Ectodermal cell (in vitro differentiated cells): ENCODE measurements around the gene RIN3.

Experiments used
- H3K27ac ChIP-seq: 2 replicates; pipeline ENCODE4 v1.7.0; 2013; ENCODE audit warnings: mild to moderate bottlenecking, low read depth, low read length; ENCODE audit not compliant: insufficient read depth, poor library complexity, severe bottlenecking
- H3K27me3 ChIP-seq: 2 replicates; pipeline ENCODE4 v1.7.0; 2013; ENCODE audit warnings: mild to moderate bottlenecking, low read length; ENCODE audit not compliant: insufficient read depth, control insufficient read depth, poor library complexity, severe bottlenecking
- H3K36me3 ChIP-seq: one replicate; pipeline ENCODE4 v1.7.0; 2013; ENCODE audit warnings: low read length; ENCODE audit not compliant: control insufficient read depth, insufficient read depth
- H3K4me1 ChIP-seq: one replicate; pipeline ENCODE4 v1.7.0; 2013; ENCODE audit warnings: low read length; ENCODE audit not compliant: control insufficient read depth, insufficient read depth
- H3K4me3 ChIP-seq: 2 replicates; pipeline ENCODE4 v1.7.0; 2013; ENCODE audit warnings: low read depth, low read length, control low read depth; ENCODE audit not compliant: insufficient read depth
- H3K9me3 ChIP-seq: 2 replicates; pipeline ENCODE4 v1.7.0; 2013; ENCODE audit warnings: mild to moderate bottlenecking, low read length, moderate library complexity; ENCODE audit not compliant: control insufficient read depth
- WGBS, 2 experiments: methylation state at CpG; one replicate each; pipeline ENCODE4 v1.1.7; 2013; ENCODE audit warnings: missing lambda C conversion rate in 2 of 2; 5-methylcytosine and 5-hydroxymethylcytosine counted together

RIN3 gene

DNA sequence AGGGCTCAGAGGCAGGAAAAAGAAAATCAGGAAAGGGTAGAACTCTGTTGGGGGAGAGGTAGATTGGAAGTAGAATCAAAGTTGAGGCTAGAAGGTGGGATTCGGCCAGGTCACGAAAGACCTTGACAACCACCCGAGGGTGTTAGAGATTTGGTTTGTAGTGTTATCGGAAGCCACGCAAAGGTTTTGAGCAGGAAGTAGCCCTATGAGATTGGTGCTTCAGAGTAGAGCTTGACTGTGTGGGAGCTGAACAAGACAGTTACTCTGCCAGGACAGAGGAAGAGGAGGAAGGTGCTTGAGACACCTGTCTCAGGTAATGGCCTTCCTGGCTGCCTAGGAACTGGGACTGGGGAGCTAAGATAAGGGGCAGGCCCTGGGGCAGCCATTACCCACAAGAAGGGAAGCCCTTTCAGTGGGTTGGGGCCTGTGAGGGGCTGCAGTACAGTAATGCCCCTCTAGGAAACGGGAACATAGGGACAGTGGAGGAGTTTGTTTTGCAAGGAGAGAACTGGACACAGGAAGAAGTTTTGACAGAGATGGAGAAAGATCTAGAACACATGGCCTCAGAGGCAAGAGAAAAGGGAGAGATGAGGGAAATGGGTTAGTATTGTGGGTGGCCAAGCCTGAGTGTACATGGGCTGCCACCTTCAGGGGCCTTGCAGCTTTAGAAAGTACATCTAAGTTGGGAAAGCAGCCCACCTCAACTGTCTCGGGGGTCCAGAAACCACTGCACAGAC is 73.5 kb downstream of the RIN3 start:
- H3K27me3 ChIP-seq: no peaks in the 10 kb centered on the region
- H3K9me3 ChIP-seq: no peaks in the 10 kb centered on the region
- WGBS, 2 experiments: 95 to 97% methylated on average over 7 of the region's 7 CpGs
- H3K4me1 ChIP-seq: no peaks in the 10 kb centered on the region
- H3K4me3 ChIP-seq: no peak overlapping the region
- no peaks in the 10 kb centered on the region for H3K36me3 ChIP-seq
- H3K27ac ChIP-seq: no peak overlapping the region

DNA sequence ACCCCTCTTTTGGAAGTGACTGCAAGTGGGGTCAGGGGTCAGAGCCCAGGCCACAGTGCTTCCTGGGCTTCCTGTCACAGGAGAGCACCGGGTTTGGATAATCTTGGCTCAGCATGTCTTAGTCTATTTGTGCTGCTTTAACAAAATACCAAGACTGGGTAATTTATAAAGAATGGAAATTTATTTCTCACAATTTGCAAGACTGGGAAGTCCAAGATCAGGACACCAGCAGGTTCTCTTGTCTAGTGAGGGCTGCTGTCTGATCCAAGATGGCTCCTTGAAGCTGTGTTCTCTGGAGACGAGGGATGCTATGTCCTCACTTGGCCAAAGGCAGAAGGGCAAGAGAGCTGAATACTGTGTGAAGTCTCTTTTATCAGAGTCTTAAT is 74.1 kb downstream of the RIN3 start:
- no peak overlapping the region for H3K27ac ChIP-seq
- H3K36me3 ChIP-seq: no peaks in the 10 kb centered on the region
- no peaks in the 10 kb centered on the region for H3K27me3 ChIP-seq
- no peak overlapping the region for H3K4me3 ChIP-seq
- 84 to 93% methylated on average over 2 of the region's 2 CpGs for whole genome bisulfite sequencing, 2 experiments
- H3K4me1 ChIP-seq: no peaks in the 10 kb centered on the region
- H3K9me3 ChIP-seq: no peaks in the 10 kb centered on the region

DNA sequence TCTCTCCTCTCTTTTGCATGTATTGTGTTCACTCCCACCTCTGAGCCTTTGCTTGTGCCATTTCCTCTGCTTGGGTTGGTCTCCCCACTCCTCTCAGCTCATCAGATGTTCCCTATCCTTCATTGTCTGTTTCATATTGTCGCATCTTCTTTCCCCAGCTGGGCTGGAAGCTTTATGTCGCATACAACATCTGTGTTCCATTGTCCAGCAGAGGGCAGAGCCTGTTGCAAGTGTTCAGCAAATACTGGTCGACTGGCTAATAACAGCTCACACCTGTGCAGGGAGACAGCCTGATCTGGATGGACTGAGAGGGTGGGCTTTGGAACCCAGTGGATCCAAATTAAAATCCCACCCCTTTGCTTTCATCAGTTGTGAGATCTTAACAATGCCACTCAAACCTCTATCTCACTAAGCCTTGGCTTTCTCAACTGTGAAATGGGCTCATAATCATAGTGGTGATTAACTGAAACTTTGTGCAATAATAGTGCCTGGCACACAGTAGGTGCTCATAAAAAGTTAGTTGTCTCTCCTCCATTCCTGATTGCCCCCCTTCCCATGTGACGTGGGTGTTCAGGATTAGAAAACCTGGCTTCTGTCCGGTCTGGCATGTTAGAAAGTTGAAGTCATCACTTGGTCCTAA is 75.8 kb downstream of the RIN3 start:
- 89 to 90% methylated on average over 5 of the region's 5 CpGs for WGBS, 2 experiments
- no peaks in the 10 kb centered on the region for H3K36me3 ChIP-seq
- H3K27ac ChIP-seq: no peak overlapping the region
- no peaks in the 10 kb centered on the region for H3K4me1 ChIP-seq
- no peaks in the 10 kb centered on the region for H3K9me3 ChIP-seq
- H3K27me3 ChIP-seq: no peaks in the 10 kb centered on the region
- no peak overlapping the region for H3K4me3 ChIP-seq

DNA sequence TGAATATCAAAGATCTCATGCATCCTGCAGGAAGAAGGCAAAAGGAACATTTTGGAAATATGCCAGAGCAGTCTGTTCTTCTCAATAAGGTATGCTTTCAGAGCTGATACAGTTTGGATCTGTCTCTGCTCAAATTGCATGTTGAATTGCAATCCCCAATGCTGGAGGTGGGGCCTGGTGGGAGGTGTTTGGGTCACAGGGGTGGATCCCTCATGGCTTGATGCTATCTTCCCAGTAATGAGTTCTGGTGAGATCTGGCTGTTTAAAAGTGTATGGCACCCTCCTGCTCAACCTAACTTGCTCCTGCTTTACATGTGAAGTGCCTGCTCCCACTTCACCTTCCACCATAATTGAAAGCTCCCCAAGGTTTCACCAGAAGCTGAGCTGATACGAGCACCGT is 76.6 kb downstream of the RIN3 start:
- Histone ChIP-seq H3K4me1 (no peaks in the 10 kb centered on the region), H3K4me3 (no peak overlapping the region), H3K36me3 (no peaks in the 10 kb centered on the region), H3K27me3 (no peaks in the 10 kb centered on the region), H3K9me3 (no peaks in the 10 kb centered on the region), H3K27ac (no peak overlapping the region)
- 82 to 91% methylated on average over 2 of the region's 2 CpGs for WGBS, 2 experiments

DNA sequence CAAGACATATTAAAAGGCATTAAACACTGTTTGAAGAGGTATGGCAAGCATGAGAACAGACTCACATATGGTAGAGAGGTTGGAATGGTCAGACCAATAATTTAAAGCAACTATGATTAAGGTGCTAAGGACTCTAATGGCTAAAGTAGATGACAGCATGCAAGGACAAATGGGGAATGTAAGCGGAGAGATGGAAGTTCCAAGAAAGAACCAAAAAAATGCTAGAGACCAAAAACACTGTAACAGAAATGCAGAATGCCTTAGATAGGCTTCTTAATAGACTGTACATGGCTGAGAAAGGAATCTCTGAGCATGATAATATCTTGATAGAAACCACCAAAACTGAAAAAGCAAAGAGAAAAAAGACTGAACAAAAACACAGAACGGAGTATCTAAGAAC is 77.4 kb downstream of the RIN3 start:
- Histone ChIP-seq H3K36me3 (no peaks in the 10 kb centered on the region), H3K9me3 (no peaks in the 10 kb centered on the region), H3K4me3 (no peak overlapping the region), H3K27me3 (no peaks in the 10 kb centered on the region), H3K4me1 (no peaks in the 10 kb centered on the region), H3K27ac (no peak overlapping the region)
- WGBS, 2 experiments: 28 to 31% methylated on average over 2 of the region's 2 CpGs

DNA sequence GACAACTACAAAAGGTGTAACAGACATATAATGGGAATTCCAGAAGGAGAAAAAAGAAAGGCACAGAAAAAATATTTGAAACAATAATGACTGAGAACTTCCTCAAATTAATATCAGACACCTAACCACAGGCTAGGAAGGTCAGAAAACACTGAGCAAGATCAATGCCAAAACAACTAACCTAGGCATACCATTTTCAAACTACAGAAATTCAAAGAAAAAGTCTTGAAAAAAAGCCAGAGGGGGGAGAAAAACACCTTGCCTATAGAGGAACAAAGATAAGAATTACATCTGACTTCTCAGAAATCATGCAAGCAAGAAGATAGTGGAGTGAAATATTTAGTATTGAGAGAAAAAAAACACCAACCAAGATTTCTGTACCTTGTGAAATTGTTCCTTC is 77.8 kb downstream of the RIN3 start:
- no peaks in the 10 kb centered on the region for H3K27me3 ChIP-seq
- H3K27ac ChIP-seq: no peak overlapping the region
- H3K9me3 ChIP-seq: no peaks in the 10 kb centered on the region
- no peak overlapping the region for H3K4me3 ChIP-seq
- H3K36me3 ChIP-seq: no peaks in the 10 kb centered on the region
- no peaks in the 10 kb centered on the region for H3K4me1 ChIP-seq

DNA sequence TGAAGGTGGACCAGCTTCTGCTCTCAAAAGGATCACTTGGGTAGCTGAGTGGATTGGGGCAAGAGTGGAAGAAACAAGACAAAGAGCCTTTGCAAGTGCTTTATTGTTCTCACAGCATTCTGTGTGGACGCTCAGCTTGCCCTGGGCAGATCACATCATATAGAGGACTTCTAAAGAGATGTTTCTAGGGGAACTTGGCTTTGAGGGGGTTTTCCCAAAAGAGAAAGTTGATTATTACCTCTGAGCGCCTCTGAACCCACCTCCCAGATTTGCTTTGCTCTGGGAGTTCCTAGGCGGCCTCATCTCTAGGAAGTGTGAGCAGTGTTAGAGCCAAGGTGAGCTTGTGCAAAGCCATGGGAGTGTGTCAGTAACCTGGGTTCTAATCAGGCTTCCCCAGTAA is 81.7 kb downstream of the RIN3 start:
- Histone ChIP-seq H3K27me3 (no peaks in the 10 kb centered on the region), H3K9me3 (no peaks in the 10 kb centered on the region), H3K36me3 (no peaks in the 10 kb centered on the region), H3K27ac (no peak overlapping the region), H3K4me3 (no peak overlapping the region), H3K4me1 (no peaks in the 10 kb centered on the region)
- WGBS, 2 experiments: 91 to 93% methylated on average over 3 of the region's 3 CpGs

DNA sequence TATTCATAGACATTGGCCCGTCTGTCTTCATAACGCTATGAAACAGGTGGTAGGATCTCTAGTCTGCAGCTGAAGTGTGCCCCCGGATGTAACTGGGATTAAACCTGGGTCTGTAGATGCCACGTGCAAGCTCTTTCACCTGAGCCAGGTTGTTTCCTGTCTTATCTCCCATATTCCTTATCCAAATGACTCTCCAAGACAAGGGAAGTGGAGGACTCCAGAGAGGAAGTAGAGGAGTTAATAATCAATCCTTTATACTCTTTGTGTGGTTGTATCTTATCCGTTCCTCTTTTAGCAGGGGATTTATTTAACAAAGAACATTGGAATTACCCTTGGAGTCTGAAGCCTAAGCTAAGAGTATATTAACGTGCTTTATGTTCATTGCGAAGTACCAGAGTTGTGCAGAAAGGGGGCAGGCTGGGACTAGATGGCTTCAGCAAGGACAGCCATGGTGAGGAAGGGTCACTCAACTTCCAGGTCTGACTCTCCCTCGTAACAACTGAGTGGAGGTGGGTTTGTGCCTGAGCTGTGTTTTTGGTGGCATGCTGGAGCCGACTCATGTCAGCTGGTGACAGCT is 82.8 kb downstream of the RIN3 start:
- H3K4me1 ChIP-seq: no peaks in the 10 kb centered on the region
- H3K27ac ChIP-seq: no peak overlapping the region
- 86 to 88% methylated on average over 9 of the region's 9 CpGs for WGBS, 2 experiments
- no peak overlapping the region for H3K4me3 ChIP-seq
- H3K27me3 ChIP-seq: no peaks in the 10 kb centered on the region
- no peaks in the 10 kb centered on the region for H3K9me3 ChIP-seq
- H3K36me3 ChIP-seq: no peaks in the 10 kb centered on the region

DNA sequence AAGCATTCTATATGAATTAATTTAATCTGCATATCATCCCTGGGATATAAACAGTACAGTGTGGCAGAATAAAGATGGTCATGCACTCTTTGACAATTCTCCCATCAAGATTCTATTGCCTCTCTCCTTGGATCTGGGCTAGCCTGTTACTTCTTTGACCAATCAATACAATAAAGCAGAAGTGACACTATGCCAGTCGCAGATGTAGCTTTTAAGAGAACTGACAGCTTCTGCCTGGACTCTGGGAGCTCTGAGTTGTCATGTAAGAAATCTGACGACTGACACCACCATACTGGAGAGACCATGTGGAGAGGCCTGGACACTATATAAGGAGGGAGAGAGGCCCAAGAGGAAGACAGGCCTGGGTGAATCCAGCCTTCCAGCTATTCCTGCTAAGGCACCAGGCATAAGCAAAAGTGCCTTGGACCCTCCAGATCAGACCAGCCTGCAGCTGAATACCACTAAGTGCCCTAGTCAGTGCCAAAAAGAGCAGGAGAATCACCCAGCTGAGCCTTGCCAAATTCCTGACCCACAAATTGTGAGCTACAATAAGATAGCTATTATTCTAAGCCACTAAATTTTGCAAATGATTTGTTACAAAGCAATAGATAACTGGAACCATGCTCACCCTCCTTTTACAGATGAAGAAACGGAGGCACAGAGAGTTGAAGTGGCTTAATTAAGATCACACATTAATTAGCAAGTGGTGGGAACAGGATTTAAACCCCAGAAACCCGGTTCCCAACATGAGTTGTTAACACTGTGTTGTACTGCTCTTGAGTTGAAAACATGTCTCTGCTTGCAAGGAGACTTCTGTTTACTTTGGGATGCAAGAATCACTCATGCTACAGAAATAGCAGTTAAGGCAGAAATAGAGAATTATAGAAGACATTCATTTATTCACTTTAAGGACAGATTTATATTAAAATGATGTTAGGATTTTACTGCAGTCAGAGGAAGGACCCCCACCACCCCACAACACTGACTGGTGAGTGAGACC is 84.6 kb downstream of the RIN3 start:
- no peaks in the 10 kb centered on the region for H3K27me3 ChIP-seq
- WGBS, 2 experiments: 90 to 95% methylated on average over 4 of the region's 4 CpGs
- H3K27ac ChIP-seq: no peak overlapping the region

DNA sequence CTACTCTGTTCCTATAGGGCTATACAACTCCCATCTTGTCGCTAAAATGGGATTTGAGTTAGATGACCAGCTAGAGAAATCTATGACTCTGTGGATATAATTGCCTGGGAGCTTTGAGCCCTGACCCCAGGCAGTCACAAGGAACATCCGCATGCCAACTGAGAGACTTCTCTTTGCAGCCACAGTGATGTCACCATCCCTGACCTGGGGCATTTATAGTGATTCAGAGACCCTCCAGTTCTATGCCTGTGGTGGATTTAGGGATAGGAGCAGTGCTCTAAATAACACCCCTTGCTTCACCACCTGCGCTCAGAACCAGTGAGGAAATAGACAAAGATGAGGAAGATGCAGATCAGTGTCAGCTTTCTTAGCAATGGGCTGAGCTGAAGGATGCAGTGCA is 86.2 kb downstream of the RIN3 start:
- 95 to 98% methylated on average over 3 of the region's 3 CpGs for WGBS, 2 experiments

More for the DNA sequence above, 84.6 kb downstream of the RIN3 start:
- no peak overlapping the region for H3K4me3 ChIP-seq
- no peaks in the 10 kb centered on the region for H3K9me3 ChIP-seq
- H3K4me1 ChIP-seq: peaks cover 4% of the 10 kb centered on the region
- H3K36me3 ChIP-seq: no peaks in the 10 kb centered on the region

More for the DNA sequence above, 86.2 kb downstream of the RIN3 start:
- Histone ChIP-seq H3K4me1 (peaks cover 11% of the 10 kb centered on the region), H3K4me3 (no peak overlapping the region), H3K27ac (no peak overlapping the region), H3K9me3 (no peaks in the 10 kb centered on the region), H3K27me3 (no peaks in the 10 kb centered on the region), H3K36me3 (no peaks in the 10 kb centered on the region)
